K562 treated with DMSO at 1 percent for 48 hours (cell line): ENCODE measurements around the gene STARD7. TPM values are rescaled to one million over a fixed set of nuclear protein-coding genes. Genes with fewer than 3 reads are reported as not detected.

Experiments used
- total RNA-seq: library from RNA; unstranded; fragments of 300-600 nt; gene quantifications from 2 replicates; pipeline ENCODE4 v1.2.3, GENCODE V29; 2022; ENCODE audit warnings: low replicate concordance; ENCODE audit errors: extremely low read depth

STARD7 gene, protein sequence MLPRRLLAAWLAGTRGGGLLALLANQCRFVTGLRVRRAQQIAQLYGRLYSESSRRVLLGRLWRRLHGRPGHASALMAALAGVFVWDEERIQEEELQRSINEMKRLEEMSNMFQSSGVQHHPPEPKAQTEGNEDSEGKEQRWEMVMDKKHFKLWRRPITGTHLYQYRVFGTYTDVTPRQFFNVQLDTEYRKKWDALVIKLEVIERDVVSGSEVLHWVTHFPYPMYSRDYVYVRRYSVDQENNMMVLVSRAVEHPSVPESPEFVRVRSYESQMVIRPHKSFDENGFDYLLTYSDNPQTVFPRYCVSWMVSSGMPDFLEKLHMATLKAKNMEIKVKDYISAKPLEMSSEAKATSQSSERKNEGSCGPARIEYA
- total RNA-seq = not detected in 2 replicates

DNA sequence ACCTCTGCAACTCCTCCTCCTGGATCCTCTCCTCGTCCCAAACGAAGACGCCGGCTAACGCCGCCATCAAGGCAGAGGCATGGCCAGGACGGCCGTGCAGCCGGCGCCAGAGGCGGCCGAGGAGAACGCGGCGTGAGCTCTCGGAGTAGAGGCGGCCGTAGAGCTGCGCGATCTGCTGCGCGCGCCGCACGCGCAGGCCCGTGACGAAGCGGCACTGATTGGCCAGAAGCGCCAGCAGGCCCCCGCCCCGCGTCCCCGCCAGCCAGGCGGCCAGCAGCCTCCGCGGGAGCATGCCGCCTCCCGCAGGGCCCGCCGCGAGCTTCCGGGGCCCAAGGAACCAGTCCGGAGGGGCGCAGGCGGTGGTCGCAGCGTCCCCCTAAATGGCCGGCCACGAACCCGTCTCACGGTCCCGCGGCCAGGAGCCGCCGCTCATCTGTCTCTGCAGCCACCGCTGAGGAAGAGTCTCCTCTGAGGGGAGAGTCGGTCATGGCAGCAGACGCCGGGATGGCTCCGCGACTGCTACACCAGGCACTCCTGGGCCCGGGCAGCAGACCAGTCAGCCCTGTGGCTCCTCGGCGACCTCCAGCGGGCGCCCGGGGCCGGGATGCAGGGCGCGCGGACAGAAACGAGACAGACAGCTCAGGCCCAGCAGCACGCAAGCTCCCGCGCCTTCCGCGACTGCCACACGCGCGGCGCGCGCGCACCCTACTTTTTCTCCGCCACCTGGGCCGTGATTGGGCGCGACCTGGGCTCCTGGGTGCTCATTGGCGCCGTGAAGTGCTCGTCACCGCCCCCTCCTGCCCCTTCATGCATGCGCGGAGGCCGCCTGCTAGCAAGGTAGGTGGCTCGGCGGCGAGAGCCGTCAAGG, at the start of gene STARD7:
Gene STARD7 (minus strand): TSS at position 685 of the 868 bp plus-strand sequence. CDS start 393 bp downstream, at position 292.

DNA sequence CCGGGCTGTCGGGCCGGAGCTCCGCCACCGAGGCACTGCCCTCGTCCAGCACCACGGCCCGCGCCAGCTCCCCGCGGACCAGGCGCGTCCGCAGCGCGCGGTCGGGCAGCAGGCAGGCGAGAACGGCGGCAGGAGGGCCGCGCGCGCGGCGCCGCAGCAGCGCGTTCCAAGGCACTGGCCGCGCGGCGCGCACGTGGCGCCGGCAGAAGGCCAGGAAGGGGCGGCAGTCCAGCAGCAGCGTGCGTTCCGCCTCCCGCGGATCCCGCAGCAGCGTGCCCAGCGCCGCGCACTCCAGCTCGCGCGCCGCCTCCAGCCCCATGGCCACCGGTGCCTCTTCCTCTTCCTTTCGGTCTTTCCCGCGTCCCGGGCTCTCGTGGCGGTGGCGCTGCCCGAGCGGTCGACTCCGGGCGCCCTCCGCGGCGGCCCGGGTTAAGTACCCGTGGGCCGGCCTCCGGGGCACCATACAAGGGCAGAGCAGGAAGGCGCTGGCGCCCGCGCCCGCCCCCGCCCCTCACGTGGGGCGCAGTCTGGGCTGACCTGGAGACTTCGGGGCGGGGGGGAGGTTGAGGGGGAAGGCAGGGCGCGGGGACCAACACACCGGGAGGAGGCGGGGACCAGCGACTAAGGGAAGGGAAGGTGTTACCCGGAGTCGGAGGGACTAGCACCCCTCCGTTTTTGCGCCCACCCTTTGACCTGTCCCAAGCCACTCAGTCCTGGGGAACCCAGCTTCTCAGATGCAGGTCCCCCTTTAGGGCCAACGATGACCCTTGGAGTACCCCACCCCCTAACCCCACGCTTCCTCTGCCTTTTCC, 63.4 kb downstream of the STARD7 start, which contains the start of gene DUSP2:
Gene DUSP2 (minus strand): TSS at position 405 of the 812 bp plus-strand sequence. CDS start 86 bp downstream, at position 319.

DNA sequence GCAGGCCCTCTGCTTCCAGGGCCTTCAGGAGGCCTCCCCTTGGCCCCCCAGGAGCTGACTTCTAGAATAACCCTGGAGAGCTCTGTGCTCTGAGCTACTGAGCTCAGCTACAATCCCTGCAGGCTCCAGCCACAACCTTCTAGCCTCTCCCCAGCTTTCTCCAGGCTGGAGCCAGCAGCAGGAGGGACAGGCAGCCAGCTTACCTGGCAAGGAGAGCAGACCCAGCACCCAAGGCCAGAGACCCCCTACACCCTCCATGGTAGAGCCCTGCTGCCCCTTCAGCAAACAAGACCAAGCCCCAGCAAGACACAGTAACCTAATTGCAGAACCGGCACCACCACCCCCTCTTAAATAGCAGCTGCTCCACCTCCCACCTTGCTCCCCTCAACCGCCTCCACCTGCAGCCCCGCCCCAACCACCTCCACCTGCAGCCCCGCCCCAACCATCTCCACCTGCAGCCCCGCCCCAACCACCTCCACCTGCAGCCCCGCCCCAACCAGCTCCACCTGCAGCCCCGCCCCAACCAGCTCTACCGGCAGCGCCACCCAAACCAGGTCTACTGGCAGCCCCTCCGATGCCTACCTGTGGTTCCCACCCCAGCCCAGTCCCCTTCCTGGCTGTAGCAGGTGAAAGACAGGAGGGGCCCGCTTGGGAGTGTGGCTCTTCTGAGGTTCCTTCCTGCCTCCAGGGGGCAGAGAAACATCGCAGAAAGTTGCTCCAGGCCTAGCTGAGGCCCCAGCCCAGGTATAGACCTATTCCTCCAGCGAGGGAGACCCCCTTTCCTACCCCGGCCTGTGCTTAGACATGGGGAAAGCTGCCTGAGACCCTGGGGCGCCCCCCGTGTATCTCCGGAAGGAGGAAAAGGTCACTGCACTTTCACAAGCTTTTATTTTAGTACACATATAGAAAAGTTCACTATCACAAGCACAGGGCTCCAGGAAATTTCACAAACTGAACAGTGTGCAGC, 70.2 kb downstream of the STARD7 start, which contains the start of gene ASTL:
Gene ASTL (minus strand): TSS at position 324 of the 967 bp plus-strand sequence. CDS start 66 bp downstream, at position 258.

Other genes with a start within 250 kb of the STARD7 start
- not detected in 2 replicates for gene ANKRD36C, start 217.0 kb downstream of the STARD7 start, total RNA-seq
- gene GPAT2, start 173.9 kb downstream of the STARD7 start, total RNA-seq = not detected in 2 replicates
- gene ADRA2B, start 92.3 kb downstream of the STARD7 start, total RNA-seq = not detected in 2 replicates
- not detected in 2 replicates for gene ASTL, start 70.3 kb downstream of the STARD7 start, total RNA-seq
- gene DUSP2, start 63.4 kb downstream of the STARD7 start, total RNA-seq = not detected in 2 replicates
- not detected in 2 replicates for gene TMEM127, start 57.2 kb upstream of the STARD7 start, total RNA-seq
- not detected in 2 replicates for gene CIAO1, start 57.4 kb upstream of the STARD7 start, total RNA-seq
- gene SNRNP200, start 96.7 kb upstream of the STARD7 start, total RNA-seq = 96.9 TPM in 1 of 2 replicates, not detected in the other
- not detected in 2 replicates for gene ITPRIPL1, start 116.5 kb upstream of the STARD7 start, total RNA-seq
- not detected in 2 replicates for gene NCAPH, start 126.9 kb upstream of the STARD7 start, total RNA-seq